ENCODE data around the gene MYL7.

The MYL7 gene

DNA sequence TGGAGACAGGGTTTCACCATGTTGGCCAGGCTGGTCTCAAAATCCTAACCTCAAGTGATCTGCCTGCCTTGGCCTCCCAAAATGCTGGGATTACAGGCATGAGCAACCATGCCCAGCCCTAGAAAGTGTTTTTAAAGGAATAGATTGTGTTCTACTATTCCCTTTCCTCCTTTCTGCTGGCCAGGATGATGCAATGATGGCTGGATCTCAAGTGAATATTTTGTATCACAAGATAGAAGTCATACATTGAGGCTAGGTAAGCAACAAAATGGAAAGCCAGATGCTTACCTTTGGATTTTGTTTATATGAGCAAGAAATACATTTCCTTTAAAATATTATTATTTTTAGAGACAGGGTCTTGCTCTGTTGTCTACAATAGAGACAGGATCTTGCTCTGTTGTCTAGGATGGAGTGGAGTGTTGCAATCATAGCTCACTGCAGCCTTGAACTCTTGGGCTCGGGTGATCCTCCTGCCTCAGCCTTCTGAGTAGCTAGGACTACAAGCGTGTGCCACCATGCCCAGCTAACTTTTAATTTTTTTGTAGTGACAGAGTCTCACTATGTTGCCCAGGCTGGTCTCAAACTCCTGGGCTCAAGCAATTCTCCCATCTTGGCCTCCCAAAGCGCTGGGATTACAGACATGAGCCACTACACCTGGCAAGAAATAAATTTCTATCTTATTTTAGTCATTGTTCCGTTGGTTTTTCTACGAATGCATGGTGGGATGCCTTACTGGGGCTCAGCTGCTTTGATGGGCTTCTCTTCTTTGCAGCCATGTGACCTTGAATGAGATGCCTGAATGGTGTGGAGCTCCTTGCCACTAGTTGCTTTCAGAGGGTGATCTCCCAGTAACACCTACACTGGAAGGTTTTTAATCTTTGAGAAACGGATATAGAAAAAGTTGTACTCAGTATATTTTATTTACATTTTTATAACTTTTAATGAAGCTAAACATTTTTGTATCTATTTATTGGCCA lies 42.8 kb downstream of the MYL7 start:
- no peak for DNase-seq

GRCh38 chr7:44097064-44097932 lies 43.8 kb downstream of the MYL7 start:
- DNase-seq, result no peak

GRCh38 chr7:44096326-44096881 lies 44.7 kb downstream of the MYL7 start:
- DNase-seq, result no peak

DNA sequence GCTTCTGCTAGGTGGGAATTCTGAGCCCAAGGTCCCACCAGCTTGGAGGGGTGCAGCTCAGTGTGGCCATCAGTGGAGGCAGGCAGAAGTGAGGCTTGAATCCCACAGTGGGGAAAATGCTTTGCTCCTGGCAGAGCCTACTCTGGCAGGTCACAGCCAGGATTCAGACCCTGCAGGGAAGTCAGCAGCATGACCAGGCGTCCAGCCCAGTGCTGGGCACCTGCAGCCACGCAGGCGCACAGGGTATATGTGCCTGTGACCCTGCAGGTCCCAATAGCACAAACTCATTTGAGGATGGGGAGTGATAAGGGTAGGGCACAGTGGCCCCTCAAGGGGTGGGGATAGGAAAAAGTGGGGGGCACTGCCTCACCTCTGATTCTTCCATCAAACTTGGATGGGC lies 45.4 kb downstream of the MYL7 start:
- no peak for DNase-seq

GRCh38 chr7:44094883-44095592 lies 46.1 kb downstream of the MYL7 start:
- no peak for DNase-seq

GRCh38 chr7:44094365-44094764 lies 46.8 kb downstream of the MYL7 start:
- DNase-seq, result no peak

DNA sequence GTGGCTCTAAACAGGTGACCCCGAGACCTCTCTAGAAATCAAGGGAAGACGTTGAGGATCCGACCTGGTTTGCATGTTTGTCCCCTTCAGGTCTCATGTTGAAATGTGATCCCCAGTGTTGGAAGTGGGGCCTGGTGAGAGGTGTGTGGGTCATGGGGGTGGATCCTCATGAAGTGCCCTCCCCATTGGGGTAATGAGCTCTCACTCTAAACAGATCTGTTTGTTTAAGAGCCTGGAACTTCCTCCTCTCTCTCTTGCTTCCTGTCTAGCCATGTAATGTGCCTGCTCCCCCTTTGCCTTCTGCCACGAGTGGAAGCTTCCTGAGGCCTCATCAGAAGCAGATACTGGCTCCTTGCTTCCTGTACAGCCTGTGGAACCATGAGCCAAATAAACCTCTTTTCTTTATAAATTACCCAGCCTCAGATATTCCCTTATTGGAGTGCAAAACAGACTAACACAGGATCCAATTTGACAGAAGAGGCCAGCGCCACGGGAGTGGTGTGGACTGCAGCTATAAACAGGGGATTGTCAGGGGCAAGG lies 48.0 kb downstream of the MYL7 start:
- DNase-seq, result no peak

All from NCI-H1417 (cell line).